Hindlimb muscle (tissue), 1 donor: ENCODE results near the gene RPL10A. TPM values are rescaled to one million over a fixed set of nuclear protein-coding genes. Genes with fewer than 3 reads are reported as not detected.

Source experiments
- DNase-seq: peaks from one replicate; pipeline ENCODE4 v3.0.0-alpha.2; 2013
- polyA plus RNA-seq: library from polyadenylated mRNA; unstranded; fragments of 120-200 nt; gene quantifications from one replicate; pipeline ENCODE4 v1.2.1, GENCODE V29; 2013; ENCODE audit not compliant: insufficient read length

The RPL10A gene
- polyA plus RNA-seq, 1 donor, result 2,463 TPM

- peak; percentile 66 for DNase-seq
Measured at GRCh38 chr6:35449287-35449881, 18.8 kb upstream of the RPL10A start.

- DNase-seq, result no peak
Measured at GRCh38 chr6:35451354-35452182, 16.6 kb upstream of the RPL10A start.

- peak; percentile 94 for DNase-seq
Measured at GRCh38 chr6:35452183-35453090, 15.8 kb upstream of the RPL10A start, which contains the start of gene FANCE. FANCE (plus strand) TSS chr6:35452338; CDS start chr6:35452546, 208 bp downstream.

DNA sequence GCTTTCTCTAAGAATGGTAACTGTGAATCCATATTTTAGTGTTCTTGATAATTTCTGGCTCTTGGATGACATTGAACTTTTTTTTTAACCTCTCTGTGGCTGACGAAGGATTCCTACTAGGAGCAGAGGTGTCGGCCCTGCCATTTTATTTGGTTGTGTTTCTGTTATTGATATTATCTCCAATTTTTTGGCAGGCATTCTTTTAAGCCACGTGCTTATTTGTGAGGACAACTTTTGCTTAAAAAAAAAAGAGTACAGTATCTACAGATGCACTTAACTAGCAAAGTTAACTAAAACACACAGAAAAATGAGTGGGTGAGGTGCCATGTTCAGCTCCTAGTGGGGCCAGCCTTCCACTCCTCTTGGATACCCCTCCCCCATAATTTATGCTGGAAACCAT is 15.0 kb upstream of the RPL10A start:
- no peak for DNase-seq

GRCh38 chr6:35454391-35455110 is 13.7 kb upstream of the RPL10A start:
- no peak for DNase-seq

DNA sequence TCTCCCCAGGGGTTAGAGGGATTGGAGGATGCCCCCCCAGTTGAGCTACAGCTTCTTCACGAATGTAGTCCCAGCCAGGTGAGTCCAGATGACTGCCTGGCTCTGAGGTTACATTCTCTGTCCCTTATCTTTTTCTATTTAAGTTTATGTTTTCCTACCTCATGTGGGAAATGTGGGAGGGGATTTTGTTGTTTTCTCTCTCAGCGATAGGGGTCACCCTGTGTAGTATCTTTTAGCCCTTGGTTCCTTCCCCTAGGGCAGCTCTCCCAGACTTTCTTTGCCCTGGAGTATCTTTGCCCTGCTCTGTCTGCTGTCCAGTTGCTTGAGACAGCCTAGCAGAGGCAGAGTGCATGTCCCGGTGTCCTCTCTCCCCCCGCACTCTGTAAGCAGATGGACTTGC is 10.3 kb upstream of the RPL10A start:
- DNase-seq, result no peak

GRCh38 chr6:35461270-35461669 is 6.9 kb upstream of the RPL10A start:
- DNase-seq, result no peak

GRCh38 chr6:35463292-35463691 is 4.9 kb upstream of the RPL10A start:
- DNase-seq, result no peak

DNA sequence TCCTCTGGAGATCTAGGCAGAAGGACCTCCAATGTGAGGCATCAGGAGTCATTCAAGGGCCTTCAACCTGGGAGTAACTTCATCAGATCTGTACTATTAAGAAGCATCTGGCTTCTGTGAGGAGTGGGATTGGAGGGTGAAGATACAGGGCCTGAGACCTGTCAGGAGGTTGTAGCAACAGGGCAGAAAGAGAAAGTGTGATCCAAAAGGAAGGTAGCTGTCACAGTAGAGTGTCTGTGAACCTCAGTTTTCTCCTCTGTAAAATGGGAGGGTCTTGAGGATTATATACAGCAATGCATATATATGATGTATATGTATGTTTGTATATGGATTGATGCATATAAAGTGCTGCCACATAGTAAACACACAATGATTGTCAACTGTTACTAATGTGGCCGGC is 2.6 kb upstream of the RPL10A start:
- DNase-seq, result no peak

DNA sequence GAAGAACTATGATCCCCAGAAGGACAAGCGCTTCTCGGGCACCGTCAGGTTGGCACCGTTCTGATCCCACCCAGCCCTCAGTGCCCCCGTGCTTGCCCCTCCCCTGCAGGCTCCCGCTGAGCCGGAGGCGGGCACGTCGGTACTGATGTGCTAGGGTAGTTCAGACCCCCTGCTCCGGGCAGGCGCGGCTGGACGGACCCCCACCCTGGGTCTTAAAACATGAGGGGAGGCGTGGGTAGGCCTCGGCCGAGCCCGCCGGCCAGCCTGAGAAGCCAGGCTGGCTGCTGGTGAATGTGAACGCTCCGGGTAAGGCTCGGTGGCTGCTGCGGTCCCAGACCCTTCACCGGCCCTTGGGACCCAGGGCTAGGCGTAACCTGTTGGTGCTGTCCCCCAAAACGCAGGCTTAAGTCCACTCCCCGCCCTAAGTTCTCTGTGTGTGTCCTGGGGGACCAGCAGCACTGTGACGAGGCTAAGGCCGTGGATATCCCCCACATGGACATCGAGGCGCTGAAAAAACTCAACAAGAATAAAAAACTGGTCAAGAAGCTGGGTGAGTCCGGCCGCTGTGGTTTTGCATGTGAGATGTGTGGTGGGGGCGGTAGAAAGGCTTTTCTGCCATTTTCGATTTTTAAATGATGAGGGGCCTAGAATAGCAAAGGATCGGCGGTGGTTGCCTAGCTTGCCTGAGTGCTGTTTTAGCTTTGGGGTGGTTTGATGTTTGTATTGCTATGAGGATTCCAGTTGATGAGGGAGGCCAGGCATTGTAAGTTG is 964 bp downstream of the RPL10A start:
- no peak for DNase-seq

GRCh38 chr6:35469751-35470662 is 1.8 kb downstream of the RPL10A start:
- DNase-seq, result no peak

- no peak for DNase-seq
Measured at GRCh38 chr6:35470663-35471120, 2.5 kb downstream of the RPL10A start.

DNA sequence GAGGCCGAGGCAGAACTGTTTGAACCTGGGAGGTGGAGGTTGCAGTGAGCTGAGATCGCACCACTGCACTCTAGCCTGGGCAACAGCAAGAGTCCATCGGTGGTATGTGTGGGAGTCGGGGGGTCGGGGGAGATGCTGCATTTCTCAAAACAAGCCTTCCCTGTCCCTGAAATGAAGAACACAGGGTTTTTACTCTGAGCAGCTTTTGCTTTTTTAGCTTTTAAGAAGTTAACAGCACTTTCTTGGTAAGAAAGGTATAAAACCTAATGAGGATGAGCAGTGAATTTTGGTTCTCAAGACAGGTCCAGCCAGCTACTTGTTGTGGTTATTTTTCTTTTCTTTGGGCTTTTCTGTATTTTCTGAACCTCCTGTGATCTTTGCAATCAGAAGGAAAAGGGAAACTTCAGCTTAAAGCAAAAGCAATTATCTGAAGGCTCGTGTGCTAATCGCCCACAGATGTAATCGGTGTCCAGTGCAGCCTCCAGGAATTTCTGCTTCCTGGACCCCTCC is 3.7 kb downstream of the RPL10A start:
- DNase-seq, result no peak

DNA sequence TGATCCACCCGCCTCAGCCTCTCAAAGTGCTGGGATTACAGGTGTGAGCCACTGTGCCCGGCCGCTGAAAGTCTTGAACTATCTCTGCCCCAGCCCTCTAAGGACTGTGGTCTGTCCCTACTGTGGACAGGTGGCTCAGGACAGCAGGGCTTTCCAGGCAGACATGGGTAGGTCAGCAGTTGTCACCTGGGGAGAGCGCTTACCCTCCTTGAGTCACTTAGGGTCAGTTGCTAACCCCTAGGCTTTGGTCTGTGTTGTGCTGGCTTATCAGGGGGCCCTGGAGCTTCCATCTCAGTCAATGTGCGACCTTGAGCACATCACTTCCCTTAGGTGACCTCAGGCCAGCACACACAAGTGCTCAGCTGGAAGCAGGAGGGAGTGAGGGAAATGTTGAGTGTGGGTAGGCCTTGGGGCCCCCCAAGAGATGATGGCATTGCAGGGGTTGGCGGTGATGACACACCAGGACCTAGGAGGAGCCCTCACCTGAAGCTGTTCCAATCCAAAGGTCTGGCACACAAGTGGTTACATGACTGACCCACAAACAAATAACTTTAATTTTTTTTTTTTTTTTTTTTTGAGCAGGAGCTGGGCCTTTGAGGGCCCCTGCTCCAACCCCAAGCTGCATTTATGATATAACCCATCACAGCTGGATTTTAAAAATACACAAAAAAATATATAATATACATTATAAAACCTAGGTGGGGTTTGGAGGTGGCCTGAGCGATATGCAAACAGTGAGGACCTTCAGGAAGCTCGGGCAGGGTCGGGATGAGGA is 5.1 kb downstream of the RPL10A start:
- no peak for DNase-seq

DNA sequence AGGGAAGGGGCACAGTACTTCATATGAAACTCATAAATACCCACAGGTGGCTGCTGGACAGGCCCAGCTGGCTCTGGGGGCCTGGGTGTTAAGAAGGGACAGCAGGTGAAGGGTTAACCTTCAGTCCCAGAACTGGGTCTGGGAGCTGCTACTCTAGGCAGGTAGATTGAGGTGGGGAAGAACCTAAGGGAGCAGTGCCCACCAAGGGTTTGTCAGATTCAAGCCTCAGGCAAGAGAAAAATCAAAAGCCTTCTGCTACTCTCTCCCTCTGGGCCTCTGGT is 5.6 kb downstream of the RPL10A start:
- DNase-seq, result no peak

GRCh38 chr6:35474131-35474941 is 6.1 kb downstream of the RPL10A start:
- DNase-seq, result no peak

- DNase-seq, result no peak
Measured at GRCh38 chr6:35474942-35475570, 6.9 kb downstream of the RPL10A start.

GRCh38 chr6:35475573-35475972 is 7.4 kb downstream of the RPL10A start:
- no peak for DNase-seq
